AG10803 (cell line): Measurements from ENCODE around the gene CNTN4.
"Not testable (repeated sequence)": the region's sequence is repeated elsewhere in the genome, so short reads cannot be mapped to it uniquely, and the experiment has no call there.

ENCODE experiments used
- DNase-seq: peaks from one replicate; pipeline ENCODE4 v3.0.0; 2010; ENCODE audit warnings: low read depth
- H3K4me3 ChIP-seq: 2 replicates; pipeline ENCODE4 v1.5.1; 2011; ENCODE audit warnings: mild to moderate bottlenecking, low read length, control low read depth
- CTCF ChIP-seq: conservative IDR thresholded peaks from 2 replicates; pipeline ENCODE4 v1.5.1; 2011; ENCODE audit warnings: mild to moderate bottlenecking, low read length, control low read depth, inconsistent platforms

CNTN4 gene

DNA sequence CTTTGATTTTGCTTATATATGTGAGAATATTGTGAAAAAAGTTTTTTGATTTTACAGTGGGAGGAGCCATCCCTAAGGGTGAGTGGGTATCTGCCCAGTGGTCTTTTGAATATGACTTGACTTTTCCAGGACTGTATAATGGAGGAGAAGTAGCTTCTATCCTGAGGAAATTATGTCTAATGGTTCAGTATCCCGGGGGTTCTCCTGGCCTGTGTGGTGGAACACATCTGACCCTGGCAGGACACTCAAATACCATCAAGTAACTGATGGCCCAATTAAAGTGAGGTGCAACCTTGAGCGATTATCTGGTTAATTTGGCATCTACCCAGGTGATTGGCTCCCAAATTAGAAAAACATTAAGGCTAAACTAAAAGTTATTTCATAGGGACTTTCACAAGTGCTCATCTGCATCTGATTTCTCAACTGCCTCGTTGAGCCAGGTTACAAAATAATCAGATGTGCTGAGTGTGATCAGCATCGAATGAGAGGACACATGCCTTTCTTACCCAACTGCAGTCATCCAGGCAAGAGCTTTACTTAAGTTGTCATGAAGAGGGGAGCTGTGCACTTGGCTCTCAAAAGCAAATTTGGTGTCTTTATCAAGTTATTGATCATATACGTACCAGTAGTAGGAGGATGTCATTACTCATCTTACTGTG, 810.2 kb downstream of the CNTN4 start:
- no peak for TF ChIP-seq CTCF
- no peak for DNase-seq
- H3K4me3 ChIP-seq, result no peak overlapping the region

DNA sequence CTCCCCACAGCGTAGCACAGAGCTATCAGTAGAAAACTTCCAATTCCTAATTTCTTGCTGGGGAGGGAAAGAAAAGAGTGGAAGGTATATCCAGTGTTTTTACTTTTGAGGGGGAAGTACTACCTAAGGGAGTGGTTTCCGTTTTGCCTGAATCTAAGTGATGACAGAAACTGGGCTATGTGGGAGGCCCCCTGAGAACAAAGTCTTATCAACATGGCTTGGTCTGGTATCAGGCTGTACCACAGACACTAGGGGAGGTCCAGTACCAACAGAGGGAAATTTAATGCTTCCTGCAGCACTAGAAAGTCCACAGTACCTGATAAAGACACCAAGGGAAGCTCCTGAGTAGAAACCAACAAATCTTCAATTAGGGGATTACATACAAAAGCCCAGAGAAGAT, 812.3 kb downstream of the CNTN4 start:
- DNase-seq, result no peak
- H3K4me3 ChIP-seq, result no peak overlapping the region
- TF ChIP-seq CTCF, result no peak

GRCh38 chr3:2915826-2916225, 817.2 kb downstream of the CNTN4 start:
- no peak overlapping the region for H3K4me3 ChIP-seq
- no peak for DNase-seq
- no peak for TF ChIP-seq CTCF

GRCh38 chr3:2916640-2917039, 818.0 kb downstream of the CNTN4 start:
- not testable (repeated sequence) for H3K4me3 ChIP-seq, DNase-seq

DNA sequence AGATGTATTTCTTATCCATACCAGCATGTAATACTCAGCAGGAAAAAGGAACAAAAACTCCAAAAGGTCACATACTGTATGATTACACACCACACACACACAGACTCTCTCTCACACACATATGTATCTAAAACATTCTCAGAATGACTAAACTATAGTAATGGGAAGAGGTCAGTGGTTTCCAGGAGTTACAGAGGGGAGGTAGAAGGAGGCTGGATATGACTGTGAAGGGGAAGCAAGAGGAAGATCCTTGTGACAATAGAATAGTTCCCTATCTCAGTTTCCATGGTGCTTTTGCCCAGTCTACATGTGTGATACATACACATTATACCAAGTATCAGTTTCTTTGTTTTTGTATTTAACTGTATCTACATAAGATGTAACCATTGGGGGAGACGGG, 821.4 kb downstream of the CNTN4 start:
- no peak for TF ChIP-seq CTCF
- DNase-seq, result no peak
- H3K4me3 ChIP-seq, result no peak overlapping the region

DNA sequence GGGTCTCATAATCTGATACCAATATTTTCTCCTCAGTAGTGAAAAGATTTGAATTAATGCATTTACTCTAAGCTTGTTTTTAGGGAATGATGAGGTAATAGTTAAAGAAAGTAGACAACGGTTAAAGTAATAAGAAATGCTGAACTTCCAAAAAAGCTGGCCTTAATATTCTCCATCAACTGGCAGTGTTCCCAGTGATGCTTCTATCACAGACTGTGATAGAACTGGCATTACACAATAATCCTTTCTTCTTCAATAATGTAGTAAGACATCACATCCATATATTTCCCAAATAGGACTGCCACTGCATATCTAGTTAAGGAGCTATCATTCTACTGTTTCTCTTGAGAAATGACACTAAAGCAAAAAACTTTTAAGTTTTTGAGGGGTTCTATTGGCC, 822.8 kb downstream of the CNTN4 start:
- H3K4me3 ChIP-seq, result no peak overlapping the region
- TF ChIP-seq CTCF, result no peak
- DNase-seq, result no peak

GRCh38 chr3:2921903-2922302, 823.2 kb downstream of the CNTN4 start:
- no peak for DNase-seq
- H3K4me3 ChIP-seq, result no peak overlapping the region
- TF ChIP-seq CTCF, result no peak

DNA sequence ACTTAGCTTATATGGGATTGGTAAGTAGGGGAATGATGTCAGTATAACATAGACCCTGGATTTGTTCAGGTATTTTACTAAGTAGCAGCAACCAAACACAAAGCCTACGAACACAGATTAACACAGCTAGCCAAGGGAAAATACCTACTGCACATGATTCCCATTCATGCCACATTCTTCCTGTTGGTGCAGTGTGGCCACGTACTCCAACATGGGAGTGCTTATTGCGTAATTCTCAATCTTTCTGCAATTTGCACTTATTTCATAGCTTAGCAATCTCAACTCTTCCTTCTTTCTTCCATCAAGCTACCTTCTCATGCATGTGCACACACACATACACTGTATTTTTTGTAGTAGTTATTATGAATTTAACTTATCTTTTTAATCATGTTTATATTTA, 824.7 kb downstream of the CNTN4 start:
- no peak for DNase-seq
- TF ChIP-seq CTCF, result no peak

More for the DNA sequence above, 824.7 kb downstream of the CNTN4 start:
- no peak overlapping the region for H3K4me3 ChIP-seq
